NCI-H1092 treated with DMSO at 0.1 percent for 48 hours (cell line): ENCODE measurements around the gene PRSS16.

Source experiments
- DNase-seq: peaks from one replicate; lab custom pipeline; 2025; lab: John Stamatoyannopoulos, UW

Gene PRSS16

DNA sequence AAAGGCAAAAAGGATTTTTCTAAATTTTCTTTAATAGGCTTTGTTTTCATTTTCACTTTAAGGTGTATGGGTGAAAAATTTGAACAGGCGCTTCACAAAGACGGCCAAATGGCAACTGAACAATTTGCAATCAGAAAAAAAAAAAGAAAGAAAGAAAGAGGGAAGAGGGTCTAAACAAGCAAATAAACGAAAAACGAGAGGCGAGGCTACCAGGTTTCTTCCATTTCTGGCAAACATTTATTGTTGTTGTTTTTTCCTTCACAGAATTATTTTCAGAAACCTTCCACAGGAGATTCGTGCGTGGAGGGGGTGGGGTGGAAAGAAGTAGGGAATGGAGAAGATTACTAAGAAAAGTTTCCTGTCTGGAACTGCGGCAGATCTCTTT, 40.2 kb downstream of the PRSS16 start:
- no peak for DNase-seq

DNA sequence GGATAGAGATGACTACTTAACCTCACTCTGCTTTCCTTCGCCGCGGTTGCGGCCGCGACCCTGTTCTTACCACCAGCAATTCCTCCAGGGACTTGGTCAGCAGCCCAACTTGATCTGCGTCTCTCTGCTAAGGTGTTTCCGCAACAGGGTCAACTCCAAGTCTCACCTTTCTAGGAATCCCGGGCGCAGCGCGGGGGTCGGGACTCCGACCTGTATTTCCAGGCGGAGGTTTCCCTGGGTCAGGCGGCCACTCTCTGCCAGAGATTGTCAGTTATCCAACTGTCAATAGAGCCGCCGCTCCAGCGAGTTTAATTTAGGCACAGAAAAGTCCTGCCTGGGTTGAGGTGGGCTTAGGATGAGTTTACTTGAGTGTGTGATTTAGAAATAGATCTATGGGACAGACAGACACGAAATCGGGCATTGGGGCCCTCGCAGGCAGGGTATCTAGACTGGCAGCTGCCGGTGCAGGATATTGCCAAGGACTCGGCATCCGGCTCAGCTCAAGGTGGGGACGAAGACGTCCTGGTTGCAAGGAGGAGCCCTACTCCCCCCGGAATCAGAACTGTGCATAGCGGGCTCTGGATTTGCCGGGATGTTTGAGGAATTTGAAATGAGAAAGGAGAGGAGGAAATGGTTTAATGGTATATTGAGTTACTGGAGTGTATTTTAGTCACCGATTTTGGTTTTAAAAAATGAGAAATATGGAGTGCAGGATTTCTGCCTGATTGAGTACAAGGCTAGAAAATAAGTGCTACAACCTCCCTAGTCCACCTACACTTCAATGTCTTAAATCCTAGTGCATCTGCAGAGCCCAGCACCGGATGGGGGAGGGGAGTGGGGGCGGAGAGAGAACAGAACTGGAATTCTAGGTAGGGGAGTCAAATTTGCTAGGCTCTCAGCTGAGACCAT, 40.9 kb downstream of the PRSS16 start:
- no peak for DNase-seq

DNA sequence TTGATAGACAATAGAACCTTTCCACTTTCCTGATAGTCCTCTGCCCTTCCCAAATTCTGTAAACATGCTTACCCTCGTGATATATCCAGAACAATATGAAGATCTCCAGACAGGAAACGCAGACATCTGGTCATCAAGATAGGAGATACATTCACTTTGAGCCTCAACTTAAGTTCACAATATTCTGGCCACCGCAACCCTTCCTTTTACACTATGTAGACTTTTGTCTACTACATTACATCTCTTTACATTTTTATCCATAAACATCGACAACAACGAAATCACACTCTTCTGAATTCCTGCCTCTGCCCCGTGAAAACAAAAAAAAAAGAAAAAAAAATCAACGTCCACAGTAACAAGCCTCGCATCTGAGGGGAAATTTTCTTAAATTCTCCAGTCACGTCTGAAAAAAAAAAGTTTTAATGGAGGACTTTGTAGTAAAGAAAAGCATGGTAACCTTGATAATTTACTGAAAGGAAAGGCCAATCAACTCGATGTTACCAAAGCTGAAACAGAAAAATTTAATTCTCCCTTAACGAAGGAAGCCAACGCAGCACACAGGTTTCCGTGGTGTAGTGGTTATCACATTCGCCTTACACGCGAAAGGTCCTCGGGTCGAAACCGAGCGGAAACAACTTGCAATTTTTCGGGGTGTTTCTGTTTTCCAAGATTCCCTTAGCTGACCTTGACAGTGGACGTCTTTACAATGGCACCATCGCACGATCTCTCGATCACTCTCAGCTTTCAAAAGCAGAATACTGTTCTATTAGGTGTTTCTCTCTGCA, 42.8 kb downstream of the PRSS16 start:
- DNase-seq, result no peak

DNA sequence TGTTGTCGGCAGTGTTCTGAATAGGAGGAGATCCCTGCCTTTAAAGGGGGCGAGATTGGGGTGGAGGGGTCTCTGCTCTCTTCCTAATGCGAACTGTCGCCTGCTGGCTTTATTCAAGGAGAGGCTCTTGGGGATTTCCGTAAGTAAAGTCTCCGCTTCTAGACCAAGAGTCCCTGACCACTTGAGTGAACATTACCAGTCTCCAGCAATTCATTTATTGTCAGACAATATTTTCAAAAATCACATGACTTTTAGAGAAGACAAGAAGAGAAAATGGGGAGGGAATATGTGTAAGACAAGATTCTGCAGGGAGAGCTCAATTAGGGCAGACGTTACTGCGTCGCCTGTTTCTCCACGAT, 43.3 kb downstream of the PRSS16 start:
- no peak for DNase-seq

DNA sequence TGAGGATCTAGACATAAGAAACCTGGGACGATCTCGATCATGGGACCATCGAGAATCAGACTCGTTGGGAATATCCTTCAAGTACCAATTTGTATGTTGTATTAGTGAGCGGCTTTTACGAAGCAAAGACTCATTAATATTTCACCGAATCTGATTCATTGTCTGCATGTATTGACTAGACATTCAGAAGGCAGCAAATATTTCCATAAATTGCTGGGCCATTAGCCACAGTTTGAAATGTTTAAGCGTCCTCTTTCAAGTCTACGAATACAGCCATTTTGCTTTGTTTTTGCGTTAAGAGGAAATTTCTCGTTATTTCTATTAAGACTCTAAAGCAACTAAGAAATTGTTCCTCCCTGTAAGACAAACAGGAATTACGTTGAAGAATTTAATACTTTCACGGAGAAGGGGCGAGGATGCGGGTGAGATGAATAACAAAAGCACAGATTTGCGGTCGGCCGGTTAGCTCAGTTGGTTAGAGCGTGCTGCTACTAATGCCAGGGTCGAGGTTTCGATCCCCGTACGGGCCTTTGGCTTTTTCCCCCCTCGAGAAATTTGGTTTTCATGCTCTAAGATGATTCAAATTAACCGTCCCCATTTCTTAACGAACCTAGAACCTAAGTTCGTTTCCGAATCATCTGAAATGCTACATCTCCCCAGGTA, 46.1 kb downstream of the PRSS16 start:
- DNase-seq, result no peak

DNA sequence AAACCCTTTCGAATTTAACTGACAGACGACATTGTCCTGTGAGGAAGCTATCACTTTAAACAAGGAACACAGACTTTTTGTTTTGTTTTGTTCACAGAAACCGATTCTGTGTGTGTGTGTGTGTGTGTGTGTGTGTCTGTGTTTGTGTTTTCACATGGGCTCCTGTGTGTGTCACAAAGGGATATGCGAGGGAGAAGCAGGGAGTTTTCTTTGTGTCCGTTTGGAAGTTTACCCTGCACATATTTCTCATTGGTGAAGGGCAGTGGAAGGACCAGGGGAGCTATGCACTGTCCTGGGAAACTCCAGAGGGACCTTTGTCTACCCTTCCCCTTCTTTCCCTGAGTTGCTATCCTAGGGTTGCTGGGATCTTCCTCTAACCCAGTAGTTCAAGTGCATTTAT, 46.9 kb downstream of the PRSS16 start:
- DNase-seq, result no peak

DNA sequence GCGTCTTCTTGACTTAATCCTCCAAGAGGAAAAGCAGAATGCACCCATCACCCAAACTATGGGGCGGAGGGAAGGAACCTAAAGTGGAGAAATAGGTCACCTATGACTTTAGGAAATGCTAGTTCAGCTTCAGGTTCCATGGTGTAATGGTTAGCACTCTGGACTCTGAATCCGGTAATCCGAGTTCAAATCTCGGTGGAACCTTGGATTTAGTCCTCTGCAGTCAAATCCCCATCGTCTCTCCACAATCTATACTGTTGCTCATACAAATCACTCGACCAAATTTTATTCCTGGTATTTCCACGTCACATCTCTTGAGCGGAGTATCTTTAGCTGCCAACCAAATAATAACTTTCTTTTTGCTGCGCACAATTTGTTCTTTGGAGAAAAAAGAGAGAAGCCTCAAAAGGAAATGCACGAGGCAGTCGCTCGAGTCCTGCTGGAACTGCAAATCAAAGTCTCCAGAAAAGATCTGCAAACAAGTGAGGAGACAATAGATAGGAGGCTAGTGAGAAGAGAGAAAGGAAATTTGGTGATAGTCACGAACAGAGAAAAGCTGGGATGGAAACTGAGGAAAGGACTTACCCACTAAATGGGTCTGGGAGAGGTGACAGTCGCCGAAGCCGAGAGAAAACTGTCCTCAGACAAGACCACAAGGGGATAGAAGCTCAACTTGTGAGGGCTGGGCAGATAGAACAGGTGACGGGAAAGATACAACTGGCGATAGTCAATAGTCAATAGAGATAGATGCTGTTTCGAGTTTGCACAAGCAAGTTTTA, 48.0 kb downstream of the PRSS16 start:
- DNase-seq, result no peak

DNA sequence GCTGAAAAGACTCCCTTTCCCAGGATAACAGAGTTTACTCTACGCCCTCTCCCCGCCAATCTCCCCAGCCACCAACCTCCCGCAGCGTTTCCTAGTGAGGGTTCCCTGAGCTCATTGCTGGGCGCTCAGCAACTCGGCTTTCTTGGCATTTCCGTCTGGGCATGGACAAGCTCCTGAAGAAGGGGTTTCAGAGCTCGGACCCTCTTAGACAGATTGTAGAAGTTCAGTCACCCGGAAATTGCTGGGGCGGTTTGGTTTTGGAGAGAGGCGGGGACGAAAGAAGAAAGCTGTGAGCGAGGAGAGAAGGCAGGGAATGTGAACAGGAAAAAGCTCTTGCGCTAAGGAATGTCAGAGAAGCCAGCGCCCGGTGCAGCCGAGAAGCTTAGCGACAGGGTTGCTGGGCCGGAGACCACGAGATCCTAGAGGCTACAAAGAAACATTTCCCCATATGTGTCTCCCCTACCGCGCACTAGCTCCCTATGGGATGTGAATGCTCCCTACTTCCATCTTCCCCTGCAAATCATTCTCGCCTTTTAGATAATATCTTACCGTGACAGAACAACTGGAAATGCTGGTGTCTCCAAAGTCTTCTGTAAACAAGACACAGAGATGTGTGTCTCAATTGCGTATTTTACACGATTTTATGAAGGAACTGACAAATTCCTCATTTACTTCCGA, 48.7 kb downstream of the PRSS16 start:
- no peak for DNase-seq

DNA sequence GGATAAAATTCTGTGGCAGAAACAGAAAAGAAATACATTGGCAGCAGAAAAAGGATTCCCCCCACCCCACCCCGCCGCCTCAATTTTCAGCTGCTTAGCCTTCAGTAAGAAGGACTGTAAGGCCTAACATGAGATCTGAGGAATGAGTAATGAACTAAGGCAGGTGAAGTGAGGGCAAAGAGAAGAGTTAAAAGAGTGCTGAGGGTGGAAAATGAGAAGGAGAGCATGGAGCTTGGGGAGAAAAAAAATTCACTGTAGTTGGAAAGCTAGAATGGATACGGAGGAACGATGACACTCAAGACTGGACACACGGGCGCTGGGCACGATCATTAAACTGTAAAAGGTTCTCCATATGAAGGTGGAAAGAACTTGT, 50.0 kb downstream of the PRSS16 start:
- no peak for DNase-seq

DNA sequence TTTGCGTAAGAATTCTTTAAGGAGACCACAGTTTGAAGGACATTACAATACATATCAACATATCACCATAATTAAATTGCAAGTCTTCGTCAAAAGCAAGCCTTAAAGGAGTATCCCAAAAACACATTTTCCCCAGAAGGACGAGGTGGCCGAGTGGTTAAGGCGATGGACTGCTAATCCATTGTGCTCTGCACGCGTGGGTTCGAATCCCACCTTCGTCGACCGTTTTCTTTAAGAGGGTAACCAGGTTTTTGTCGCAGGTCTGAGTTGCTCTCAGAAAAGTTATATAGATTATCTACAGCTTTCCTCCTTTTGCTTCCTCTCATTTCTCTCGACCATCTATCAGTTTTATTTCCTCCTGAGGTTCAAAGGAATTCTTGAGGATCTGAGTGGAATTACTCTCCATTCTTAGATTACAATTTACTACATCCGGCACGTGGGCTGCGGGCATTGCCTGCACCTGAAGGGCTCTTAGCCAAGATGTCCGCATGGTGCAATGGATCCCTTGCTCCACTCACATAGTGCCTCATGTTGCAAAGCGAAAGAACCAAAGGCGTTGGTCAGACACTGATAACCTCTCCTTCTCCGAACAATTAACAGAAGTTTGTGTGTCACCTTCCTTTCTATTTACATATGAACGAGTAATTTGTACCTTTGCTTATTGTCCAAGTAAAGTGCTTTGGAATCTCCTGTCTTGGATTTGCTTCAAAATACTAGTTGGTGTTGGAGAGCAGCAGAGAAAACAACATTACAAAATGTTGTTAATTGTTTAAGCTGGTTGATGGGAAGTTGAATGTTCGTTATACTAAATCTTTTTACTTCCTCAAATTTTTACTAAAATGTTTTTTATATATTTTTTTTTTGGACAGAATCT, 50.6 kb downstream of the PRSS16 start:
- DNase-seq, result no peak

DNA sequence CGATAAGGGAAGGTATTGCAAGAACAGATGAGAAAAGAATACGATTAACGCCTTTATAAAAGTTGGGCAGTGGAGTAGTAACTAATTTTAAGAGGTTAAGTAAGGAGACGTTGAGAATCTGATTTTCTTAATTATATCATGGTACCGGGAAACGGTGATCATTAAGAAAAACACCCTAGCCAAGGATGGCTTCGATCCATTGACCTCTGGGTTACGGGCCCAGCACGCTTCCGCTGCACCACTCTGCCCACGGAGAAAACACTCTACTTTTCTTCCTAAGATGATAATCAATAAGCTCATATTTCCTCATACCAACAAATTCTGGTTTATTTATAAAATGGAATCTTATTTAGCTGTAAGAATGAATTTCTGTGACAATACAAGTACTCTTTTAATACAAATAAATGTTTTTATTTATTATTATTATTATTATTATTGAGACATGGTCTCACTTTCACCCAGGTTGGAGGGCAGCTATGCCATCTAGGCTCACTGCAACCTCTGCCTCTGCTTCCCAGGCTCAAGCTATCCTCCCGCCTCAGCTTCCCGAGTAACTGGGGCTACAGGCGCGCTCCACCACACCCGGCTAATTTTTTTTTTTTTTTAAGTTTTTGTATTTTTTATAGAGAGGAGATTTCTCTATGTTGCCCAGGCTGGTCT, 56.2 kb downstream of the PRSS16 start:
- no peak for DNase-seq
